IPS DF 6.9 (cell line): ENCODE measurements around the gene SLFN14.
"Not testable (repeated sequence)": the region's sequence is repeated elsewhere in the genome, so short reads cannot be mapped to it uniquely, and the experiment has no call there.

Experiments
- DNase-seq: peaks from one replicate; pipeline ENCODE4 v3.0.0-alpha.2; 2013; ENCODE audit warnings: low read depth, low spot score
- H3K27ac ChIP-seq: one replicate; pipeline ENCODE4 v1.5.1; 2013; ENCODE audit warnings: low read length, control low read depth
- H3K27me3 ChIP-seq: 2 replicates; pipeline ENCODE4 v1.6.1; 2013; ENCODE audit warnings: mild to moderate bottlenecking, low read length; ENCODE audit not compliant: control insufficient read depth, insufficient read depth
- H3K36me3 ChIP-seq: 2 replicates; pipeline ENCODE4 v1.6.1; 2013; ENCODE audit warnings: low read length; ENCODE audit not compliant: control insufficient read depth, insufficient read depth
- H3K4me1 ChIP-seq: 2 replicates; pipeline ENCODE4 v1.6.1; 2013; ENCODE audit warnings: low read length; ENCODE audit not compliant: control insufficient read depth, insufficient read depth
- H3K4me3 ChIP-seq: 2 replicates; pipeline ENCODE4 v1.5.1; 2013; ENCODE audit warnings: mild to moderate bottlenecking, low read length
- H3K9me3 ChIP-seq: 2 replicates; pipeline ENCODE4 v1.6.1; 2013; ENCODE audit warnings: low read length, inconsistent platforms; ENCODE audit not compliant: control insufficient read depth, insufficient read depth
- WGBS: extraction: QIAGEN DNeasy Blood & Tissue Kit; methylation state at CpG from one replicate; pipeline ENCODE4 v1.1.7; 2013; ENCODE audit warnings: mixed read lengths, missing lambda C conversion rate; ENCODE audit not compliant: insufficient read length, insufficient coverage; 5-methylcytosine and 5-hydroxymethylcytosine counted together

SLFN14 gene

DNA sequence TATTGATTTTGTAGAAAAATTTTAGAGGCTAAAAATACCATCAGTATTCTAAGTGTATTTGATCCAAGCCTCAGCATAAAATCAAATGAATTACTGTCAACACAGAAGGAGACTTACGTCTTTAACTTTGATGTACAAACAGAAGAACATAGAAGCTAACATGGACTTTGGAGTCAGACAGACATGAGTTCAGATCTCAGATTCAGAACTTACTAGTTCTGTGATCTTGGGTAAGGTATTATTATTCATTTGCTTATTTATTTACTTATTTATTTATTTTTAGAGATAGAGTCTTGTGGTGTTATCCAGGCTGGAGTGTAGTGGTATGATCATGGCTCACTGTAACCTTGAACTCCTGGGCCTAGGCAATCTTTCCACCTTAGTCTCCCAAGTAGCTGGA lies 19.2 kb downstream of the SLFN14 start:
- Histone ChIP-seq H3K4me1 (no peaks in the 10 kb centered on the region), H3K4me3 (no peak overlapping the region), H3K27ac (no peak overlapping the region), H3K27me3 (no peaks in the 10 kb centered on the region), H3K36me3 (no peaks in the 10 kb centered on the region), H3K9me3 (no peaks in the 10 kb centered on the region)
- no CpG with 5 or more reads among the region's 1 CpG for WGBS
- no peak for DNase-seq

DNA sequence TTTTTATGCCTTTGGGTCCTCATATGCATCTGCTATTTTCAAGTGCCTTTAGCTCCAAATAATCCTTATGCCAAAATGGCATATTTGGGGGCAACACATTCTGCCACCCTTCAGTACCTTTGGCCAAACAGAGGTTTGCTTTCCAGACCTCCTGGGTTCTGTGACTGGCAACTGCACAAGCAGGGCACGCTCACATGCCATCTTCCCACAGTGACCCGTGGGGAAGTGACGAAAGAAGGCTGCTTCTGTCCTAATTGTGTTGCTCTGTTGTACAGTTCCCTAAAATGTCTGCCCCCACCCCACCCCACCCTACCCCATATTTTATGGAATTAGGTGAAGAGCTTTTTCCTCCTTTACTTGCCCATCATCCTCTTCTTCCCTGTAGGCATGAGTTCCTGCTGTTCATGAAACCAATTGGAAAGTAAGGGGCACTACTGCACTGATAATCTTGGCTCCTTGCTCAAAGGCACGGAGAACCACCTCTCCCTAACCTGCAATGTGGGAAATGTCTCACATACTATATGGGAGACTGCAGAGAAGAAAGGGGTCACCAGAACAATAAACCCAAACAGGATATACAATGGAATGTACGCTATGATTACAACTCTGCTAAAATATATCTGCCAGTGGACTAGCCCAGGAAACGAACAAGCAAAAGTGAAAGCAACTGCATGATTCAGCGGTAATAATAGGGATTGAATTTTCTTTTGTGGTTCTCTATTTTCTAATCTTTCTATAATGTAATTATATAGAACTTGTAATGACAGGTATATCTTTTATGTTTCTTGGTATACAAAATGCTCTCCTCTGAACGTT lies 19.8 kb downstream of the SLFN14 start:
- no peaks in the 10 kb centered on the region for H3K4me1 ChIP-seq
- no peak for DNase-seq
- no peaks in the 10 kb centered on the region for H3K27me3 ChIP-seq
- H3K27ac ChIP-seq, result no peak overlapping the region
- no peak overlapping the region for H3K4me3 ChIP-seq
- no CpG with 5 or more reads among the region's 8 CpGs for WGBS
- no peaks in the 10 kb centered on the region for H3K36me3 ChIP-seq
- H3K9me3 ChIP-seq, result no peaks in the 10 kb centered on the region

DNA sequence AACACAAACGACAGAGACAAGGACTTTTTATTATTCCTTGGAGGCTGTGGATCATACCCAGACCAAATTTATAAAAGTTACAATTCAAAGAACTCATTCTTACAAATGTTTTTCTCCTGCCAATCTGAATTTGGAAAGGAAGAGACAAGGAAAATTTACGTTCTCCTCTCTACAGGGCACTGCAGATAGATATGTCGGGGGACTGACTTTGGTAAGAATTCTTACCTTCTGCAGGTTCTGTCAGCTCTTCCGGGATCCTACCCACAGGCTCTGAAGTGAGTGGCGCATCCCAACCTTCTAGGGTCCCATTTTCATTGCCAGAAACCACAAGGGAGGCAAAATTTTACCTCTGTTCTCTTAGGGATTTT lies 21.0 kb downstream of the SLFN14 start:
- Histone ChIP-seq H3K4me3 (no peak overlapping the region), H3K36me3 (no peaks in the 10 kb centered on the region), H3K4me1 (no peaks in the 10 kb centered on the region), H3K27ac (no peak overlapping the region), H3K9me3 (no peaks in the 10 kb centered on the region), H3K27me3 (no peaks in the 10 kb centered on the region)
- WGBS, result no CpG with 5 or more reads among the region's 5 CpGs
- no peak for DNase-seq

DNA sequence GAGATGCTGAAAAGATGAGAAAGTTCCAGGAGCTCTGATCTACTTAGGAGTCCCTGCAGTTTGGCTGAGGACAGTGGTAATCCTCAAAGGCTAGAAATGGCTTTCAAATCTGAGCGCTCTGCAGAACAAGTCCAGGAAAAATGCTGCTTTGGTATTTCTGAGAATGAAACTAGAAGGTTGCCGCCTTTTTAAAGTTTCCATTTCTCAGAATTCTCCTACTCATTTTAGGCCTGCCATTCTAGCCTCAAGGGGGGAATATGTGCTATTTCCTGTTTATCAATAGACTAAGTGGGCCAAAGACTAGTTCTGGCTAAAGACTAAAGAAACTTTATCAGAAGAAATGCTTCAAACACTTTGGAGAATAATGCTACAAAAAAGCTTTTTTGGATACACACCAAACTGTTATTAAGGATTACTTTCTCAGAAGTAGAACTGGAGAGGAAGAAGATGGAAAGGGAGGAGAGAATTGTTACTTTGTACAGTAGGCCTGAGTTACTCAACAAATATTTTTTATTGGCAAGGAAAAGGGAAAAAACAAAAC lies 22.9 kb downstream of the SLFN14 start, which contains the start of gene SLFN12L:
Gene SLFN12L (minus strand): TSS at position 78 of the 541 bp plus-strand sequence. CDS start 15,314 bp downstream, outside the sequence.
- H3K4me3 ChIP-seq, result no peak within 1 kb of the TSS
- H3K27ac ChIP-seq, result no peak within 1 kb of the TSS
- WGBS, result no CpG with 5 or more reads among the region's 2 CpGs

DNA sequence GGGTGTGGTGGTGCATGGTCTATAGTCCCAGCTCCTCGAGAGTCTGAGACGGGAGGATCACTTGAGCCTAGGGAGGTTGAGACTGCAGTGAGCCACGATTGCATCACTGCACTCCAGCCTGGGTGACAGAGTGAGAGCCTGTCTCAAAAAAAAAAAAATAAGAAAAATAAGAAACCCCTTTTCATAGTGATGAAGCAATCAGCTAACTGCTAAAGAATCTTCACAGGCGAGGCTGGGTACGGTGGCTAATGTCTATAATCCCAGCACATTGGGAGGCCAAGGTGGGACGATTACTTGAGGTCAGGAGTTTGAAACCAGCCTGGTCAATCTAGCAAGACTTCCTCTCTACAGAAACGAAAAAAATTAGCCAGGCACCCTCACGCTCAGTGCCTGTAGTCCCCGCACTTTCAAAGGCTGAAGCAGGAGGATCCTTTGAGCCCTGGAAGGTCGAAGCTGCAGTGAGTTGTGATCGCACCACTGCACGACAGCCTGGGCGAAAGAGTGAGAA lies 23.9 kb downstream of the SLFN14 start:
- no peak for DNase-seq
- no peak overlapping the region for H3K27ac ChIP-seq
- H3K4me1 ChIP-seq, result no peaks in the 10 kb centered on the region
- H3K27me3 ChIP-seq, result no peaks in the 10 kb centered on the region
- WGBS, result no CpG with 5 or more reads among the region's 13 CpGs
- H3K9me3 ChIP-seq, result no peaks in the 10 kb centered on the region
- no peaks in the 10 kb centered on the region for H3K36me3 ChIP-seq
- no peak overlapping the region for H3K4me3 ChIP-seq

More for the DNA sequence above, 22.9 kb downstream of the SLFN14 start, which contains the start of gene SLFN12L:
- Histone ChIP-seq H3K4me1 (no peaks in the 10 kb centered on the region), H3K36me3 (no peaks in the 10 kb centered on the region), H3K9me3 (no peaks in the 10 kb centered on the region), H3K27me3 (no peaks in the 10 kb centered on the region)
- no peak for DNase-seq

DNA sequence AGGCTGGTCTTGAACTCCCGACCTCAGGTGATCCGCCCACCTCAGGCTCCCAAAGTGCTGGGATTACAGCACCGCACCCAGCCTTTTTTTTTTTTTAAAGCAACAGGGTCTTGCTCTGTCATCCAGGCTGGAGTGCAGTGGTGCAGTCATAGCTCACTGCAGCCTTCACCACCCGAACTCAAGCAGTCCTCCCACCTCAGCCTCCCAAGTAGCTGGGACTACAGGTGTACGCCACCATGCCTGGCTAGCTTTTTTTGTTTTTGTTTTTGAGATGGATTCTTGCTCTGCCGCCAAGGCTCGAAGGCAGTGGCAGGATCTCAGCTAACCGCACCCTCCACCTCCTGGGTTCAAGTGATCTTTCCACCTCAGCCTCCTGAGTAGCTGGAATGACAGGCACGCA lies 25.2 kb downstream of the SLFN14 start:
- not testable (repeated sequence) for H3K27ac ChIP-seq, H3K9me3 ChIP-seq, H3K36me3 ChIP-seq, H3K4me1 ChIP-seq, H3K4me3 ChIP-seq, H3K27me3 ChIP-seq, DNase-seq
- no CpG with 5 or more reads among the region's 9 CpGs for WGBS

DNA sequence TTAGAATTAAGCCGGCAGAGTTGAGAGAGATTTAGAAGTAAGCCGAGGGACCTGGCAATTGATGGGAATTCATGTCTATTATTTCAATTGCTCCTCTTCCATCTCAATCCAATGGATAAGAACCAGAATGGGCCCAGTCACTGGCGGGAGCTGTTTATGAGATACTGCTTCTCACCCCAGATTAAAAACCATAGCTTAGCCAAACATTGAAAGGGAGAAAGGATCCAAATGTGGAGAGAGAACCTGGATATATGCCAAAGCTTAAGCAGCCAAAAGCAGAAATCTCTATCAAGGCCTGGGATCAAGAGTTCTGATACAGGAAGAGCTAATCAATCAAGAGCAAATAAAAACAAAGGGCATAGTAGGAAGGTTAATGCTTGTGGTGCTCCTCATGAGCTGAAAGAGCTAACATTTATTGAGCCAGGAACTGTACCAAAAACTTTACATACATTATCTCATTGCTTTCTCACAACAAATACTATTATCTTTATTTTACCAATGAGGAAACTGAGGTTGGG lies 26.0 kb downstream of the SLFN14 start:
- no peaks in the 10 kb centered on the region for H3K9me3 ChIP-seq
- H3K4me3 ChIP-seq, result no peak overlapping the region
- no CpG with 5 or more reads among the region's 3 CpGs for WGBS
- H3K36me3 ChIP-seq, result no peaks in the 10 kb centered on the region
- no peaks in the 10 kb centered on the region for H3K4me1 ChIP-seq
- DNase-seq, result no peak
- no peaks in the 10 kb centered on the region for H3K27me3 ChIP-seq
- H3K27ac ChIP-seq, result no peak overlapping the region

DNA sequence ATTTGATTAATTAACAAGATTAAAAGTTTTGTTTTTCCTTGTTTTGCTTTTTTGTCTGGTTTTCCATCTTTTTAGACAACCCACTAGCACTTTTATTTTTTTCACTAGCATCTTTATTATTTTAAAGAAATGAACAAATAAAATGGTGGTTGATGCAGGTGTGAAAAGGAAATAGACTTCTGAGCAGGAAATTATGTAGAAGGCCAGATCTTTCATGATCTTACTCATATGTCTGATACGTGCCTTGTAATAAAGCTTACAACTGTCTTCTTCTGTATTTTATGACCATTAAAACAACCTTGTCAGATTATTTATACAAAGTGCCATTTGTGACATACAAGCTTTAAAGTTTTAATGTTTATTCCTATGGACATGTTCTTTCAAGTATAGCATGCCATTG lies 29.5 kb downstream of the SLFN14 start:
- Histone ChIP-seq H3K4me3 (no peak overlapping the region), H3K9me3 (no peaks in the 10 kb centered on the region), H3K27ac (no peak overlapping the region), H3K4me1 (no peaks in the 10 kb centered on the region), H3K27me3 (no peaks in the 10 kb centered on the region), H3K36me3 (no peaks in the 10 kb centered on the region)
- WGBS, result no CpG with 5 or more reads among the region's 1 CpG
- DNase-seq, result no peak

DNA sequence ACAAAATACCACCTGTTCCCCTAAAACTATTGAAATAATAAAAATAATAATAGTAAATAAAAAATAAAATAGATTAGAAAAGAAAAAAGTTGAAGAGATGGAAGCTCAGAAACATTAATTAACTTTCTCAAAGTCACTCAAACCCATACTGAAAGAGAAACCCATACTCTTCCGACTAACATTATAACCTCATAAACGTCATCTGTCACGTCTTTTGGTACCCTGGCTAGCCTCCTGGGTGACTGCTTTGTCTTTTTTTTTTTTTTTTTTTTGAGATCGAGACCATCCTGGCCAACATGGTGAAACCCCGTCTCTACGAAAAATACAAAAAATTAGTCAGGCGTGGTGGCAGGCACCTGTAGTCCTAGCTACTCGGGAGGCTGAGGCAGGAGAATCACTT lies 30.8 kb downstream of the SLFN14 start:
- DNase-seq, result no peak
- no peaks in the 10 kb centered on the region for H3K9me3 ChIP-seq
- no peak overlapping the region for H3K27ac ChIP-seq
- 100% methylated on average over 2 of the region's 8 CpGs for WGBS
- H3K27me3 ChIP-seq, result no peaks in the 10 kb centered on the region
- H3K4me1 ChIP-seq, result no peaks in the 10 kb centered on the region
- H3K36me3 ChIP-seq, result no peaks in the 10 kb centered on the region
- H3K4me3 ChIP-seq, result no peak overlapping the region

DNA sequence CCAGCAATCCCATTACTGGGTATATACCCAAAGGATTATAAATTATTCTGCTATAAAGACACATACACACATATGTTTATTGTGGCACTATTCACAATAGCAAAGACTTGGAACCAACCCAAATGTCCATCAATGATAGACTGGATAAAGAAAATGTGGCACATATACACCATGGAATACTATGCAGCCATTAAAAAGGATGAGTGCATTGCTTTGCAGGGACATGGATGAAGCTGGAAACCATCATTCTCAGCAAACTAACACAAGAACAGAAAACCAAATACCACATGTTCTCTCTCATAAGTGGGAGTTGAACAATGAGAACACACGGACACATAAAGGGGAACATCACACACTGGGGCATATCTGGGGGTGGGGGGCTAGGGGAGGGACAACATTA lies 31.3 kb downstream of the SLFN14 start:
- H3K9me3 ChIP-seq, H3K27ac ChIP-seq, H3K4me3 ChIP-seq, H3K27me3 ChIP-seq, DNase-seq, H3K4me1 ChIP-seq, H3K36me3 ChIP-seq: not testable (repeated sequence)
- no CpG with 5 or more reads among the region's 1 CpG for WGBS
